ENCODE data around the gene PTPRS.

PTPRS gene

DNA sequence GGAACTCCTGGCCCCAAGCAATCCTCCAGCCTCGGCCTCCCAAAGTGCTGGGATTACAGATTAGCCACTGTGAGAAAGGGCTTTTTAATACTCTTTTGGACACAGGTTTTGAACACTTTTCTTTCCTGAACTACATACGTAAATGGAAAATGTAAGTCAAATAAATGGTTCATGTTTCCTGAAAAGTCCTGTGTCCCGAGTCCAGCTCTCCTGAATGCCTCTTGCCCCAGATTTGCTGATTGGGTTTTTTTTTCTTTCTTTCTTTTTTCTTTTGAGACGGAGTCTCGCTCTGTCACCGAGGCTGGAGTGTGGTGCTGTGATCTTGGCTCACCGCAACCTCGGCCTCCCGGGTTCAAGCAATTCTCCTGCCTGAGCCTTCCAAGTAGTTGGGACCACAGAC is 24.5 kb downstream of the PTPRS start:
- DNase-seq (no peak), ATAC-seq (no peak)
- no peaks in the 10 kb centered on the region for H3K36me3 Mint-ChIP-seq (ENCODE audit: low read depth)
- peaks cover 8% of the 10 kb centered on the region for H3K27me3 Mint-ChIP-seq
- H3K4me1 Mint-ChIP-seq: no peaks in the 10 kb centered on the region
- H3K9me3 Mint-ChIP-seq: no peaks in the 10 kb centered on the region
- H3K4me3 Mint-ChIP-seq: no peak overlapping the region
- H3K27ac Mint-ChIP-seq: no peak overlapping the region

DNA sequence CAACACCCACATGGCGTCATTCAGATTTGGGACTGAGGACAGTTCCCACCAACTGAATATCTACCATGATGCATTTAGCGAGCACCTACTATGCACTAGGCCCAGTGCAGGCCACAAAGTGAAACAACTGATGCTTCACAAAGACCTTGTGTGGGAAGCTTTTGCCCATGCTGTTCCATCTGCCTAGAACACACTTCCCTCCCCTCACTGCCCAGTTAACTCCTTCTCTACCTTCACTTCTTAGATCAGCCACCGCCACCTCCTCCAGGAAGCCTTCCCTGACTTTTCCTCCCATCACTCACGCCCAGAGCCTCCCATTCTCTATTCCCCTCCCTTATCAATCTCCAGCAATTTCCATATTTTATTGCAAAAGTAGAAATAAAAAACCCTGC is 25.7 kb downstream of the PTPRS start:
- no peaks in the 10 kb centered on the region for H3K4me1 Mint-ChIP-seq
- H3K4me3 Mint-ChIP-seq: no peak overlapping the region
- no peaks in the 10 kb centered on the region for H3K9me3 Mint-ChIP-seq
- peaks cover 8% of the 10 kb centered on the region for H3K27me3 Mint-ChIP-seq
- H3K36me3 Mint-ChIP-seq (ENCODE audit: low read depth): no peaks in the 10 kb centered on the region
- ATAC-seq (no peak), DNase-seq (no peak)
- H3K27ac Mint-ChIP-seq: no peak overlapping the region

DNA sequence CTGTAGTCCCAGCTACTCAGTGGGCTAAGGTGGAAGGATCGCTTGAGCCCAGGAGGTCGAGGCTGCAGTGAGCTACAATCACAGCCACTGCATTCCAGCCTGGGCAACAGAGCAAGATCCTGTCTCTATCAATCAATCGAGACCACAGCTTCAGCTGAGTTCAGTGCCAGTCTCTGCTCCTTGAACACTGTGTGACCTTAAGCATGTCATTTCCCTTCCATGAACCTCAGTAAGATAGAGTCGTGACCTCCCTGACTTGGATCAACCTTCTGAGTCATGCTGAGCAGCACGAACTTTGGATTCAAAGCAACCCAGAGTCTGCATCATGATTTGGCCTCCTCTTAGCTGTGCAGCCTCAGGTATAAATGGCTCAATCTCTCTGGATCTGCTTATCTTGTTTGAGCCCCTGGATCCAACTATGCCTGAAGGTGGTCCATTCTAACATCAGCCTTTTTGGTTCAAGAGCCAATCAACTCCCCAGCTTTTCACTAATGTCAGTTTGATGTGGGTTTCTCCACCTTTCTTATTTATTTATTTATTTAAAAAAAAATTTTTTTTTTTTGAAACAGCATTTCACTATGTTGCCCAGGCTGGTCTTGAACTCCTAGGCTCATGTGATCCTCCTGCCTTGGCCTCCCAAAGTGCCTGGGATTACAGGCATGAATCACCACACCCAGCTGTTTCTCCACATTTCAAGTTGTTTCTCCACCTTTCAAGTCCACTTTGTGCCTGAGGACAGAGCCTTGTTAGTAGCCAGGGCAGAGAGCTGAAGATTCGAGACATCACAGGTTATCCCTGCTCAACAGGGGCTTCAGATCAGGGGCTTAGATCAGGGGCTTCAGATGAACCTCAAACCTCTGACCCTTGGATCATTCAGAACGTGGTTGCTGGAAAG is 26.4 kb downstream of the PTPRS start:
- Mint-ChIP-seq H3K4me3 (no peak overlapping the region), H3K36me3 (ENCODE audit: low read depth) (no peaks in the 10 kb centered on the region), H3K27ac (no peak overlapping the region), H3K27me3 (peaks cover 4% of the 10 kb centered on the region), H3K4me1 (no peaks in the 10 kb centered on the region), H3K9me3 (no peaks in the 10 kb centered on the region)
- ATAC-seq (peak; percentile 70), DNase-seq (no peak)

DNA sequence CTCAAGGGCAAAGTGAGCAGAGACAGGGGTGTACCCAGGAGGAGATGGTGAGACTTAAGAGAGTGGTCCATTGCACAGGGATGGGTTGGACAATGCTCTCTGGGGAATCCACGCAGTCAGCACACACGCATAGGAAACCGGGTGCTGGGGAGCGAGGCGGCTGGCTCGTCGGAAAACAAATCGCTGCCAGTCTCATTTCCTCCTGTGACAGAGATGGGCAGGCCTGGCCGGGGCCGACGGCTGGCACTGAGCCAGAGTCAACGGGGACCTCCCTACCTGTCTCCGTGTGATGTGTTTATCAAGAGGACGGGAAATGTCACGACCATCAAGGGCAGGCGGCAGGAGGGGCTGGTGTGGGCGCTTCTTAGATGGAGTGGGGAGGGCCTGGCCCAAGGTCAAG is 27.3 kb downstream of the PTPRS start:
- no peak overlapping the region for H3K4me3 Mint-ChIP-seq
- no peak overlapping the region for H3K27ac Mint-ChIP-seq
- DNase-seq (peak; percentile 41), ATAC-seq (peak; percentile 29)
- peaks cover 4% of the 10 kb centered on the region for H3K27me3 Mint-ChIP-seq
- no peaks in the 10 kb centered on the region for H3K4me1 Mint-ChIP-seq
- no peaks in the 10 kb centered on the region for H3K36me3 Mint-ChIP-seq (ENCODE audit: low read depth)
- no peaks in the 10 kb centered on the region for H3K9me3 Mint-ChIP-seq

DNA sequence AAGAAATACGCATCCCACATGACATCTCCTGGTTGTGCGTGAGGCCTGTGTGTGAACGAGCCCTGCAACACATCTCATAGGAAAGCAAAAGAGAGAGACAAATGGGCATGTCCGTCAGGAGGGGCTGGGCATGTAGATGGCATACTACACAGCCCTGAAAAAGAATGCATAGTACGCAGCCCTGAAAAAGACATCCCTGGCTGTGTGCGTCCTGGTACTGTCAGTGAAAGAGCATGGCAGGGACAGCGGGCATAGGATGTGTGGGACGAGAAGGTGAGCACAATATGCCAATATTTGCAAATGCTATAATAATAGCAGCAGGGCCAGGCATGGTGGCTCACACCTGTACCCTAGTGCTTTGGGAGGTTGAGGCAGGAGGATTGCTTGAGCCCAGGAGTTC is 28.6 kb downstream of the PTPRS start:
- no peaks in the 10 kb centered on the region for H3K4me1 Mint-ChIP-seq
- ATAC-seq (no peak), DNase-seq (no peak)
- no peak overlapping the region for H3K27ac Mint-ChIP-seq
- no peaks in the 10 kb centered on the region for H3K9me3 Mint-ChIP-seq
- H3K4me3 Mint-ChIP-seq: no peak overlapping the region
- peaks cover 4% of the 10 kb centered on the region for H3K27me3 Mint-ChIP-seq
- H3K36me3 Mint-ChIP-seq (ENCODE audit: low read depth): no peaks in the 10 kb centered on the region

DNA sequence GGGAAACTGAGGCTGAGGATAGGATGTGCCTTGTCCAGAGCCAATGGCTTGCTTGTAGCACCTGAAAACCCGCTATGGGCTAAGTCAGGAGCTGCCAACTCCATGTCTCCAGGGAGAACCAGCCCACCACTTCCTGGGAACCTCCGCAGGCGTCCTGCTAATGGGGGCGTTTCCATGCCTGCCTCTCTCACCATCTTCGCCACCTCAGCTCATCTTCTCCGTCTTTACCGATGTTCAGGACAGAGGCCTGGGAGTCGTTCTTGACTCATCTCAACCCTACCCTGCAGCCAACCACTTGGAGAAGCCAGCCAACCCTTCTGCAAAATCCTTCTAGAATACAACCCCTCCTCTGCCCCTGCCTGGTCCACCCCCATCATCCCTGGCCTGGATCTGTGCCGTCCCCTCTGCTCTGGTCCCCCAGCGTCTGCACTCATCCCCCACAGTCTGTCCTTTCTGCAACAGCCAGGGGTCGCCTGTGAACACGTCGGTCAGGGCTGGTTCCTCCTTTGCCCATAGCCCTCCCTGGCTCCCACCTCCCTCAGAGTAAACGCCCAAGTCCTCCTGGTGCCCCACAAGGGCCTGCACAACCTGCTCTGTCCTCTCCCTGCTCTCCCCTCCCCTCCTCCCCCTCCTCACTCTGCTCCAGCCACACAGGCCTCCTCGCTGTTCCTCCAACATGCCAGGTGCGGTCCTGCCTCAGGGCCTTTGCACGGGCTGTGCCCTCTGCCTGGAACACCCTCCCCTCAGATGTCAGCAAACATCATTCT is 31.0 kb downstream of the PTPRS start:
- ATAC-seq: no peak
- H3K4me1 Mint-ChIP-seq: no peaks in the 10 kb centered on the region
- no peak overlapping the region for H3K4me3 Mint-ChIP-seq
- DNase-seq: no peak
- H3K36me3 Mint-ChIP-seq (ENCODE audit: low read depth): no peaks in the 10 kb centered on the region
- H3K27me3 Mint-ChIP-seq: peaks cover 3% of the 10 kb centered on the region
- no peaks in the 10 kb centered on the region for H3K9me3 Mint-ChIP-seq
- H3K27ac Mint-ChIP-seq: no peak overlapping the region

DNA sequence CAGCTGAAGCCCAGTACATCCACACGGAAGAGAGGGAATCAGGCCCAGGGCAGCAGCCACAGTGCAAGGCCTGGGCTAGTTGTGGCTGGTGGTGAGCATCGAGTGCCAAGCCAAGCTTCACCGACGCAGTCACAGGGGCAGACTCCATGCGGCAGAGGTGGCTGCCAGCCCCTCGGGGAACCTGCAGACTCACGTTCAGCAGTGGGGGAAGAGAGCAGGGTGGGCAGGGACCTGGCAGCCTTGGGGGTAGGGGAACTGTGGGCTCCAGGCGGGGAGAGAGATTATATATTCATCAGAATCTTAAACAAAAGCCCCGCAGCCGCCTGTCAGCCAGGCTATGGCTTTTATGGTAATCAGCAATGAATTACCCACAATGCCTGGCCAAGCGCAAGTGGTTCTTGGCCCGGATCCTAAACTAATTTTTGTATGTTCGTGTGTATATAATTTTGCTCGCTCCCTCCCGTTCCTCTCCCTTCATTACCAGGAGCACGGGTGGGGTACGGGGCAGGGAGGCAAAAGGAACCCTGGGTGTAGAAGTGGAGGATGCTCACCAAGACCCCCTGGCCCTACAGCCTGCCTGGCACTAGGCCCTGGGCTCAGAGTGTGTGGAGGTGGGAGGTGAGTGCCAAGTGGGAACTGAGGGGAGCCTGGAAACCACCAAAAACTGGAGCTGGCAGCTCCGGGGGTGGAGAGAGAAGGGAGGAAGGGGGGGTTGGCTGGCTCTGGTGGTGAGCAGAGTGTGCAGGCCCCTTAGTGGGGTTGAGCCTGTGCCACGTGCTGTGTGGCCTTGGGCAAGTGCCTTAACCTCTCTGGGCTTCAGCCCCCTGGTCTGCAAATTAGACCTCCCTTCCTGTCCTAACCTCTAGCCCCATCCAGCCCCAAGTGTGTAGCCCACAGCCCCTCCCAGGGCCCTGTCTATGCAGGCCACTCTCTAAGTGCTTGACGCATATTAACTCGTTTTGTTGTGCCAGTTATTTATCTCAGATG is 31.9 kb downstream of the PTPRS start:
- no peak overlapping the region for H3K27ac Mint-ChIP-seq
- no peak for DNase-seq

DNA sequence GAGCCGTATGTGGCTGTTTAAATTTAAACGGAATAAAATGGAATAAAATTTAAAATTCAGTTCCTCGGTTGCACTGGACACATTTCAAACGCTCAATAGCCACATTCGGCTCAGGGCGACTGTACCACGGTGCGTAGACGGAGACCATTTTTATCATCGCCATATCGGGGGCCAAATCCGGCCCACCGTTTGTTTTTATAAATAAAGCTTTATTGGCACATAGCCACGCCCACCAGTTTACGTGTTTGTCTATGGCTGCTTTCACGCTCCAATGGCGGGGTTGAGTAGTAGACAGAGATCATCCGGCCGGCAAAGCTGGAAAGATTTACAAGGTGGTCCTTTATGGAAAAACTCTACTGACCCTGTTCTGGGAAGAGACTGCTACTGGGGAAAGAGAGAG is 33.0 kb downstream of the PTPRS start:
- H3K9me3 Mint-ChIP-seq: no peaks in the 10 kb centered on the region
- no peak for ATAC-seq
- H3K36me3 Mint-ChIP-seq (ENCODE audit: low read depth): no peaks in the 10 kb centered on the region
- H3K4me3 Mint-ChIP-seq: no peak overlapping the region
- no peaks in the 10 kb centered on the region for H3K4me1 Mint-ChIP-seq
- DNase-seq: no peak
- H3K27me3 Mint-ChIP-seq: peaks cover 2% of the 10 kb centered on the region
- H3K27ac Mint-ChIP-seq: no peak overlapping the region

More for the DNA sequence above, 31.9 kb downstream of the PTPRS start:
- Mint-ChIP-seq H3K27me3 (peaks cover 4% of the 10 kb centered on the region), H3K9me3 (no peaks in the 10 kb centered on the region), H3K36me3 (ENCODE audit: low read depth) (no peaks in the 10 kb centered on the region), H3K4me3 (no peak overlapping the region), H3K4me1 (no peaks in the 10 kb centered on the region)
- ATAC-seq: no peak

DNA sequence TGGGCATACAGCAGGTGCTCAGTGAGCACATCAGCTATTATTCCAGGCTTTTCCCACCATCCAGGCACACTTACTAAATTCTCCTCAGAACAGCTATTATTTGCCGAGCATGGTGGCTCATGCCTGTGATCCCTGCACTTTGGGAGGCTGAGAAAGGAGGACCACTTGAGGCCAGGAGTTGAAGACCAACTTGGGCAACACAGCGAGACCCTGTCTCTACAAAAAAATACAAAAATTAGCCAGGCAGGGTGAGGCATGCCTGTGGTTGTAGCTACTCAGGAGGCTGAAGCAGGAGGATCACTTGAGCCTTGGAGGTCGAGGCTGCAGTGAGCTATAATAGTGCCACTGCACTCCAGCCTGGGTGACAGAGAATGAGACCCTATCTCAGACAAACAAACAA is 35.4 kb downstream of the PTPRS start:
- no peaks in the 10 kb centered on the region for H3K36me3 Mint-ChIP-seq (ENCODE audit: low read depth)
- H3K4me1 Mint-ChIP-seq: no peaks in the 10 kb centered on the region
- no peak for ATAC-seq
- H3K27me3 Mint-ChIP-seq: peaks cover 2% of the 10 kb centered on the region
- H3K27ac Mint-ChIP-seq: no peak overlapping the region
- DNase-seq: no peak
- H3K9me3 Mint-ChIP-seq: no peaks in the 10 kb centered on the region
- no peak overlapping the region for H3K4me3 Mint-ChIP-seq

DNA sequence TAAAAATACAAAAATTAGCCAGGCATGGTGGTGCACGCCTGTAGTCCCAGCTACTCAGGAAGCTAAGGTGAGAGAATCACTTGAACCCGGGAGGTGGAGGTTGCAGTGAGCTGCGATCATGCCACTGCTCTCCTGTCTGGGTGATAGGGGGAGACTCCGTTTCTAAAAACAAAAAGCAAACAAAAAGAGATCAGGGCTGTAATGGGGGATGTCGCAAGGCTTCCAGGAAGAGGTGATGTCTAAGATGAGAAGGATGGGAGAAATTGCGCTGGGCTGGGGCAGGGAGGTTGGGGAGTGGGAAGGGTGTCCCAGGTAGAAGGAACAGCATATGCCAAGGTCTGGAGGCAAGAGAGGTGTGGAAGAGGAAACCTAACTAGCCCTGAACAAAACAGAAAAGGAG is 36.1 kb downstream of the PTPRS start:
- Mint-ChIP-seq H3K27me3 (peaks cover 2% of the 10 kb centered on the region), H3K9me3 (no peaks in the 10 kb centered on the region), H3K4me3 (no peak overlapping the region), H3K27ac (no peak overlapping the region), H3K36me3 (ENCODE audit: low read depth) (no peaks in the 10 kb centered on the region), H3K4me1 (no peaks in the 10 kb centered on the region)
- DNase-seq (no peak), ATAC-seq (no peak)

DNA sequence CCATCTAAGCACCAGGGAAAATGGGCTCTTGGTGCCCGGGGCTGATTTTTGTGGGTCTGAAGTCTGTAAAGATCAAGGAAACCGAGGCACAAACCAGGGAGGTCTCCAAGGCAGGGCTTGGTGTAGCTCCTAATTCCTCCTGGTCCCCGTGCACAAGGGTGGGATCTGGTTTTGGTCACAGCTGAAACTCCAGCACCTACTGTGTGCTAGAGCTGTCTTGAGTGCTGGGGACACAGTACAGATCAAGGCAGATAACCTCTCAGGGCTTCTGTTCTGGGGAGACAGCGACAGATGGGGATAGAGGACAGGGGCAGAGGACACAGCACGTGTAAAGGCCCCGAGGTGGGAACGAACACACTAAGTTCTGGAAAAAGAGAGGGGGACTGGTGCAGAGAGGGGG is 37.4 kb downstream of the PTPRS start:
- Mint-ChIP-seq H3K4me3 (no peak overlapping the region), H3K4me1 (no peaks in the 10 kb centered on the region), H3K27me3 (peaks cover 2% of the 10 kb centered on the region), H3K36me3 (ENCODE audit: low read depth) (no peaks in the 10 kb centered on the region), H3K9me3 (no peaks in the 10 kb centered on the region), H3K27ac (no peak overlapping the region)
- no peak for ATAC-seq
- no peak for DNase-seq

DNA sequence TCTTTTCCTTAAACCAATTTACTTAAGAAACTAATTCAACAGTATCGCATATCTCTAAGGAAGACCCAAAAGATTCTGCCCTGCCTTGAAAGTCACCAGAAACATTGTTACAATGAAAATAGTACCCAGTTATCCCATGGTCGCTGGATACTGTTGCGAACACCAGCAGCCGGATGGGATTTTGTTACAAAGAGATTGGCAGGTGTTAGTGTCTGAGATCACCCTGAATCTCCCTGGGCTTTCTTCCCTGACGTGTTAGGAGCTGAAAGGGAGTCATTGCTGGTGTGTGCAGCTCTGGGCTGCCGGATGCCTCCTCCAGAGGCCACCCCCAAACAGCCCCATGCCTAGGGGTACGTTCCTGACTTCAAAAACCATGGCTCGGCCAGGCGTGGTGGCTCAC is 38.2 kb downstream of the PTPRS start:
- DNase-seq: no peak
- no peak overlapping the region for H3K27ac Mint-ChIP-seq
- H3K27me3 Mint-ChIP-seq: peaks cover 2% of the 10 kb centered on the region
- no peaks in the 10 kb centered on the region for H3K4me1 Mint-ChIP-seq
- H3K36me3 Mint-ChIP-seq (ENCODE audit: low read depth): no peaks in the 10 kb centered on the region
- H3K9me3 Mint-ChIP-seq: no peaks in the 10 kb centered on the region
- ATAC-seq: no peak
- H3K4me3 Mint-ChIP-seq: no peak overlapping the region

DNA sequence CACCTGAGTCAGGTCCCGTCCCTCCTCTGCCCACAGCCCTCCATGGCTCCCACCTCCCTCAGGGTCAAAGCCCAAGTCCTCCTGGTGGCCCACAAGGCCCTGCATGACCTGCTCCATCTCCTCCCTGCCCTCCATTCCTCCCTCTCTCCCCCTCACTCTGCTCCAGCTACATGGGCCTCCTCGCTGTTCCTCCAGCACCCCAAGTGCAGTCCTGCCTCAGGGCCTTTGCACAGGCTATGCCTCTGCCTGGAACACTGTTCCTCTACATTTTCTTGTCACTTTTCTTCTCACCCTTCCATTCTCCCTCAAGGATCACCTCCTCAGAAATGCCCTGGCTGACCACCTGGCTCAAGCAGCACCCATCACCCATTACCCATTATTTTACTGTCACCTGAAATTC is 41.5 kb downstream of the PTPRS start:
- Mint-ChIP-seq H3K4me3 (no peak overlapping the region), H3K9me3 (no peaks in the 10 kb centered on the region), H3K4me1 (no peaks in the 10 kb centered on the region), H3K36me3 (ENCODE audit: low read depth) (no peaks in the 10 kb centered on the region), H3K27ac (no peak overlapping the region), H3K27me3 (peaks cover 7% of the 10 kb centered on the region)
- ATAC-seq (no peak), DNase-seq (no peak)

DNA sequence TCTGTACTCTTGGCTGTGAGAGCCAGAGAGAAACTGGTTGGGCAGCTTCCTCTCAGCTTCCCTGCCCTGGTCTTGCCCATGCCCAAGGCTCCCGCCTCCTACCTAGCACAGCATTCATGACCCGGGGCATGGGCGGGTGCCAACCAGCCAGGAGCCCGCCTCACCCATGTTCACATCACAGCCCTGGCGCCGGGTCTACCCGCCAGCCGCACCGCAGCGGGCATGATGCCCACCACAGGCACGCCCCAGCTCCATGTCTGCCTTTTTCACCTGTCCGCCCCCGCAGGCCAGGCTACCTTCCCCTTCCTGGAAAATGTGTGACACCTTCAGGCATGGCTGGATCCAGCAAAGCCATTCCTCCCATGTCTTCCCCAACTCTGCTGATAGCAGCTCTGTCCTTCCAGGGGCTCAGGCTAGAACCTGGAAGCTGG is 42.1 kb downstream of the PTPRS start:
- H3K36me3 Mint-ChIP-seq (ENCODE audit: low read depth): no peaks in the 10 kb centered on the region
- no peak for DNase-seq
- no peaks in the 10 kb centered on the region for H3K9me3 Mint-ChIP-seq
- H3K4me3 Mint-ChIP-seq: no peak overlapping the region
- ATAC-seq: no peak
- H3K27ac Mint-ChIP-seq: no peak overlapping the region
- no peaks in the 10 kb centered on the region for H3K4me1 Mint-ChIP-seq
- peaks cover 7% of the 10 kb centered on the region for H3K27me3 Mint-ChIP-seq
